BJ (cell line): ENCODE measurements around the gene PLEKHO2. TPM values are rescaled to one million over a fixed set of nuclear protein-coding genes. Genes with fewer than 3 reads are reported as not detected.
"Not testable (repeated sequence)": the region's sequence is repeated elsewhere in the genome, so short reads cannot be mapped to it uniquely, and the experiment has no call there.

Experiments used
- CTCF ChIA-PET: fragments of 350-600 bp; formaldehyde crosslinking; extraction: SDS; loops from one replicate; lab custom pipeline; 2021; ENCODE audit warnings: antibody characterized with exemption, inconsistent platforms; lab: Yijun Ruan, JAX
- POLR2A ChIA-PET: fragments of 300-600 bp; sonication (Branson Sonifier 250); formaldehyde crosslinking; extraction: SDS; loops from one replicate; lab custom pipeline; 2021; ENCODE audit warnings: antibody characterized with exemption; lab: Charles Lee
- DNase-seq: peaks from one replicate; pipeline ENCODE4 v3.0.0-alpha.2; 2011; ENCODE audit warnings: low read depth
- H3K27me3 ChIP-seq: 2 replicates; pipeline ENCODE4 v1.6.0; 2011; ENCODE audit warnings: low read length; ENCODE audit not compliant: control insufficient read depth, insufficient read depth
- H3K36me3 ChIP-seq: 2 replicates; pipeline ENCODE4 v1.5.1; 2011; ENCODE audit warnings: low read length; ENCODE audit not compliant: control insufficient read depth, insufficient read depth
- H3K4me3 ChIP-seq: 2 replicates; pipeline ENCODE4 v1.5.1; 2011; ENCODE audit warnings: low read depth, mild to moderate bottlenecking, control low read depth, low read length
- polyA minus RNA-seq: library from RNA; depleted of rRNA, polyadenylated mRNA; stranded (reverse); fragments of >200 nt; gene quantifications from 2 replicates; pipeline ENCODE4 v1.2.3, GENCODE V29; 2011; rRNA and poly(A)+ RNA removed
- polyA plus RNA-seq: library from polyadenylated mRNA; depleted of rRNA; stranded (reverse); fragments of >200 nt; gene quantifications from 2 replicates; pipeline ENCODE4 v1.2.3, GENCODE V29; 2011; rRNA removed
- TF ChIP-seq, protein P1 (sequence below): IDR thresholded peaks from 2 replicates; pipeline ENCODE4 v1.5.1; 2011; ENCODE audit warnings: low read depth, mild to moderate bottlenecking, control low read depth, inconsistent platforms, low read length, moderate library complexity; ENCODE audit not compliant: insufficient read depth

PLEKHO2 gene, protein sequence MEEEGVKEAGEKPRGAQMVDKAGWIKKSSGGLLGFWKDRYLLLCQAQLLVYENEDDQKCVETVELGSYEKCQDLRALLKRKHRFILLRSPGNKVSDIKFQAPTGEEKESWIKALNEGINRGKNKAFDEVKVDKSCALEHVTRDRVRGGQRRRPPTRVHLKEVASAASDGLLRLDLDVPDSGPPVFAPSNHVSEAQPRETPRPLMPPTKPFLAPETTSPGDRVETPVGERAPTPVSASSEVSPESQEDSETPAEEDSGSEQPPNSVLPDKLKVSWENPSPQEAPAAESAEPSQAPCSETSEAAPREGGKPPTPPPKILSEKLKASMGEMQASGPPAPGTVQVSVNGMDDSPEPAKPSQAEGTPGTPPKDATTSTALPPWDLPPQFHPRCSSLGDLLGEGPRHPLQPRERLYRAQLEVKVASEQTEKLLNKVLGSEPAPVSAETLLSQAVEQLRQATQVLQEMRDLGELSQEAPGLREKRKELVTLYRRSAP
- polyA plus RNA-seq, result 24.7 and 33.6 TPM in 2 replicates
- 22.4 and 32.7 TPM in 2 replicates for polyA minus RNA-seq

DNA sequence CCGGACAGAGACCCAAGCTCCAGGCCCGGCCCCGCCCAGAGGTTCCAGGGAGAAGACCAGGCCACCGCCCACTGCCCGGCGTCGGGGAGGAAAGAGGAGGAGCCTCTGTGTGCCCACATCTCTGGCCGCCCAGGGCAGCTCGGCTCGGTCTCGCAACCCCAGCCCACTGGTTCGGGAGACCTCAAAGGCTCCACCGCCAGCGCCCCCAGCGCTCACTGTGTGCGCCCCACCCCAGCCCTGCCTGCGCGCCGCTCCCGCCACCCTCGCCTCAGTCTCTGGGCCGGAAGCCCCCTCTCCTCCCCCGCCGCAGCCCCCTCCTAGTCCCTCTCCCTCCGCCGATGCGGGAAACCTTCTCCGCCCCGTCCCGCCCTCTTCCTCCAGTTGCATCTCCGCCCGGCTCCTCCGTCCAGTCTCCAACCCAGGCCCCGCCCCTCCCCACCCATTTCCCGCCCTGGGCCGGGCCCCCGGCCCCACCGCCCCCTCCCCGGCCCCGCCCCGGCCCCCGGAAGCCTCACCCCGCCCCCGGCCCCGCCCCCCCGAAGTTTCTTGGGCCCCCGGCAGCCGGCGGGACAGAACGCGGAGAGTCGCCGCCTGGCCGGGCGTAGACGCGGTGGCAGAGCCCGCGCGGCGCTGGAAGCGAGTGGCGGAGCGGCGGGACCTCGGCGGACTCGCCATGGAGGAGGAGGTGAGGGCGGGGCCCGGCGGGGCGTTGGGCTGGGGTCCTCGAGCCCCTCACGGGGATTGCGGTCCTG, at the start of gene PLEKHO2:
Gene PLEKHO2, plus strand, starts transcription at position 572 of the 752 bp plus-strand sequence. Its CDS starts 102 bp downstream, at position 674.
- no peaks in the 10 kb centered on the region for H3K27me3 ChIP-seq
- H3K4me3 ChIP-seq, result peak within 1 kb of the TSS; percentile 93
- no peaks in the 10 kb centered on the region for H3K36me3 ChIP-seq
- ChIA-PET CTCF (interaction anchor here (0.6 to 1.6 kb wide), 6 partner anchors 9 to 155 kb away, joined by 3 to 8 read pairs (median 3); no protein-coding TSS in a partner anchor), POLR2A (interaction anchor here (0.5 to 1.1 kb wide), 5 partner anchors 10 to 52 kb away, joined by 3 to 4 read pairs (median 4); partner anchors contain the start of gene PIF1)
- DNase-seq, result peak; percentile 54
- TF ChIP-seq, protein P1, sequence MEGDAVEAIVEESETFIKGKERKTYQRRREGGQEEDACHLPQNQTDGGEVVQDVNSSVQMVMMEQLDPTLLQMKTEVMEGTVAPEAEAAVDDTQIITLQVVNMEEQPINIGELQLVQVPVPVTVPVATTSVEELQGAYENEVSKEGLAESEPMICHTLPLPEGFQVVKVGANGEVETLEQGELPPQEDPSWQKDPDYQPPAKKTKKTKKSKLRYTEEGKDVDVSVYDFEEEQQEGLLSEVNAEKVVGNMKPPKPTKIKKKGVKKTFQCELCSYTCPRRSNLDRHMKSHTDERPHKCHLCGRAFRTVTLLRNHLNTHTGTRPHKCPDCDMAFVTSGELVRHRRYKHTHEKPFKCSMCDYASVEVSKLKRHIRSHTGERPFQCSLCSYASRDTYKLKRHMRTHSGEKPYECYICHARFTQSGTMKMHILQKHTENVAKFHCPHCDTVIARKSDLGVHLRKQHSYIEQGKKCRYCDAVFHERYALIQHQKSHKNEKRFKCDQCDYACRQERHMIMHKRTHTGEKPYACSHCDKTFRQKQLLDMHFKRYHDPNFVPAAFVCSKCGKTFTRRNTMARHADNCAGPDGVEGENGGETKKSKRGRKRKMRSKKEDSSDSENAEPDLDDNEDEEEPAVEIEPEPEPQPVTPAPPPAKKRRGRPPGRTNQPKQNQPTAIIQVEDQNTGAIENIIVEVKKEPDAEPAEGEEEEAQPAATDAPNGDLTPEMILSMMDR, result peak; percentile 35; the same call in 1 of the 2 replicates

DNA sequence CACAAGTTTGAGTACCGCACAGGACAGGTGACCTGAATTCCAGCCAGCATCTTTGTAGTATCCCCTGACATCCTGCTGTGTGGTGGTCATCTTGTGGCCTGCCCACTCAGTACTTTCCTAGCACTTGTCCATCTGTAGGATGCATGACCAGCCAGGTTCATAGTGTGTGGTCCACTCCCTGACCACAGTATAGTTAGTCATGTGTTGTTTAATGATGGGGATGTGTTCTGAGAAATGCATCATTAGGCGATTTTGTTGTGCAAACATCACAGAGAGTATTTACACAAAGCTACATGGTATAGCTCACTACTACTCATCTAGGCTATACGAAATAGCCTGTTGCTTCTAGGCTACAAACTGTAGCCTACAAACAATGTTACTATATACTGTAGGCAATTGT, 49.4 kb upstream of the PLEKHO2 start:
- no peaks in the 10 kb centered on the region for H3K27me3 ChIP-seq
- POLR2A ChIA-PET, result no interaction called here
- H3K4me3 ChIP-seq, result no peak overlapping the region
- TF ChIP-seq, protein P1, result no peak
- H3K36me3 ChIP-seq, result no peaks in the 10 kb centered on the region
- no peak for DNase-seq
- CTCF ChIA-PET, result no interaction called here

DNA sequence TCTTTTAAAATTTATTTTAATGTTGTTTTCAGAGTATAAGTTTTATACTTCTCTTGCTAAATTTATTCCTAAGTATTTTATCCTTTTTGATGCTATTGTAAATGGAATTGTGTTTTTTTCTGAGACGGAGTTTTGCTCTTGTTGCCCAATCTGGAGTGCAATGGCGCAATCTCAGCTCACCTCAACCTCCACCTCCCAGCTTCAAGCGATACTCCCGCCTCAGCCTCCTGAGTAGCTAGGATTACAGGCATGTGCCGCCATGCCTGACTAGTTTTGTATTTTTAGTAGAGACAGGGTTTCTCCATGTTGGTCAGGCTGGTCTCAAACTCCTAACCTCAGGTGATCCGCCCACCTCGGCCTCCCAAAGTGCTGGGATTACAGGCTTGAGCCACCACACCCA, 46.4 kb upstream of the PLEKHO2 start:
- POLR2A ChIA-PET, H3K4me3 ChIP-seq: not testable (repeated sequence)
- CTCF ChIA-PET, result interaction anchor here (0.6 to 1.5 kb wide), 2 partner anchors 14 to 19 kb away, joined by 3 to 5 read pairs; no protein-coding TSS in a partner anchor

DNA sequence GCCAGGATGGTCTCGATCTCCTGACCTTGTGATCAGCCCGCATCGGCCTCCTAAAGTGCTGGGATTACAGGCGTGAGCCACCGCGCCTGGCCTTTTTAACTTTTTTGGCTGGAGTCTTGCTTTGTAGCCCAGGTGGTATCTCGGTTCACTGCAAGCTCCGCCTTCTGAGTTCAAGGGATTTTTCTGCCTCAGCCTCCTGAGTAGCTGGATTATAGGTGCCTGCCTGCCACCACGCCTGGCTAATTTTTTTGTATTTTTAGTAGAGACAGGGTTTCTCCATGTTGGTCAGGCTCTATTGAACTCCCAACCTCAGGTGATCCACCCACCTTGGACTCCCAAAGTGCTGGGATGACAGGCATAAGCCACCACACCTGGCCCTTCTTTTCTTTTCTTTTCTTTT, 45.8 kb upstream of the PLEKHO2 start:
- CTCF ChIA-PET, result interaction anchor here (0.6 to 1.5 kb wide), 2 partner anchors 13 to 18 kb away, joined by 3 to 5 read pairs; no protein-coding TSS in a partner anchor
- POLR2A ChIA-PET, result not testable (repeated sequence)

More for the DNA sequence above, 46.4 kb upstream of the PLEKHO2 start:
- not testable (repeated sequence) for DNase-seq, H3K36me3 ChIP-seq, H3K27me3 ChIP-seq

DNA sequence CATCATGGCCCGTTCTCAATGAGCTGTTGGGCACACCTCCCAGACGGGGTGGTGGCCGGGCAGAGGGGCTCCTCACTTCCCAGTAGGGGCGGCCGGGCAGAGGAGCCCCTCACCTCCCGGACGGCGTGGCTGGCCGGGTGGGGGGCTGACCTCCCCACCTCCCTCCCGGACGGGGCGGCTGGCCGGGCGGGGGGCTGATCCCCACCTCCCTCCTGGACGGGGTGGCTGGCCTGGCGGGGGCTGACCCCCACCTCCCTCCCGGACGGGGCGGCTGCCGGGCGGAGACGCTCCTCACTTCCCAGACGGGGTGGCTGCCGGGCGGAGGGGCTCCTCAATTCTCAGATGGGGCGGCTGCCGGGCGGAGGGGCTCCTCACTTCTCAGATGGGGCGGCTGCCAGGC, 42.8 kb upstream of the PLEKHO2 start:
- H3K27me3 ChIP-seq, POLR2A ChIA-PET, H3K4me3 ChIP-seq, CTCF ChIA-PET, H3K36me3 ChIP-seq, DNase-seq: not testable (repeated sequence)

More for the DNA sequence above, 45.8 kb upstream of the PLEKHO2 start:
- H3K36me3 ChIP-seq, H3K27me3 ChIP-seq, H3K4me3 ChIP-seq, DNase-seq: not testable (repeated sequence)

DNA sequence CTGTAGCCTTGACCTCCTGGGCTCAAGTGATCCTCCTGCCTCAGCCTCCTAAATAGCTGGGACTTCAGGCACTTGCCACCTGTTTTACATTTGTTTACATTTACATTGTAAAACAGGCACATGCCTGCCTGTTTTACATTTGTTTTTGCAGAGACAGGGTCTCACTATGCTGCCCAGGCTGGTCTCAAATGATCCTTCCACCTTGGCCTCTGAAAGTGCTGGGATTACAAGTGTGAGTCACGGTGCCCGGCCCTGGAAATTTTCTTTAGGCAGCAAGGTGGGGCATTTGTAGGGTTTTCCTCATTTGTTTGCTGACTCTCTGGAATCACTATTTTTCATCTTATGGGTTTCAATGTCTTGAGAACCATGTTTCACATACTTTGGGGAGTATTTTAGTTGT, 41.2 kb upstream of the PLEKHO2 start:
- Histone ChIP-seq H3K27me3 (no peaks in the 10 kb centered on the region), H3K4me3 (no peak overlapping the region), H3K36me3 (no peaks in the 10 kb centered on the region)
- TF ChIP-seq, protein P1, result no peak
- DNase-seq, result no peak
- CTCF ChIA-PET, result interaction anchor here (1.6 to 21.1 kb wide), 3 partner anchors 9 to 62 kb away, joined by 3 to 416 read pairs (median 19); no protein-coding TSS in a partner anchor
- POLR2A ChIA-PET, result no interaction called here
